SK-N-SH treated with all-trans-retinoic acid at 6 μM for 48 hours (cell line): ENCODE results near the gene UBB.

Experiments used
- ARNTL ChIP-seq: fragments of 450-650 bp; formaldehyde crosslinking; IDR thresholded peaks from 2 replicates; pipeline ENCODE4 v1.5.0; 2020; ENCODE audit warnings: low read depth, mild to moderate bottlenecking, moderate library complexity, borderline replicate concordance
- CREB5 ChIP-seq: fragments of 250-450 bp; sonication (Bioruptor Pico); IDR thresholded peaks from 2 replicates; pipeline ENCODE4 v1.5.1; 2020; ENCODE audit warnings: low read depth, mild to moderate bottlenecking, moderate library complexity
- CSDC2 ChIP-seq: fragments of 250-450 bp; sonication (Bioruptor Pico); IDR thresholded peaks from 2 replicates; pipeline ENCODE4 v1.5.0; 2020; ENCODE audit warnings: mild to moderate bottlenecking, moderate library complexity
- GLIS3 ChIP-seq: fragments of 250-450 bp; sonication (Bioruptor Pico); IDR thresholded peaks from 2 replicates; pipeline ENCODE4 v1.5.0; 2020; ENCODE audit warnings: mild to moderate bottlenecking, moderate library complexity
- PATZ1 ChIP-seq: fragments of 250-450 bp; sonication (Bioruptor Pico); IDR thresholded peaks from 2 replicates; pipeline ENCODE4 v1.8.0; 2020; ENCODE audit warnings: mild to moderate bottlenecking, moderate library complexity, borderline replicate concordance
- PPARA ChIP-seq: fragments of 250-450 bp; sonication (Bioruptor Pico); IDR thresholded peaks from 2 replicates; pipeline ENCODE4 v1.5.0; 2020; ENCODE audit warnings: mild to moderate bottlenecking, borderline replicate concordance
- SNAI2 ChIP-seq: fragments of 250-450 bp; sonication (Bioruptor Pico); IDR thresholded peaks from 2 replicates; pipeline ENCODE4 v1.5.0; 2020; ENCODE audit warnings: mild to moderate bottlenecking, moderate library complexity
- TCF4 ChIP-seq: fragments of 250-450 bp; sonication (Bioruptor Pico); IDR thresholded peaks from 2 replicates; pipeline ENCODE4 v1.8.0; 2021; ENCODE audit warnings: mild to moderate bottlenecking, moderate library complexity, borderline replicate concordance
- TSHZ2 ChIP-seq: fragments of 250-450 bp; sonication (Bioruptor Pico); IDR thresholded peaks from 2 replicates; pipeline ENCODE4 v1.5.0; 2020; ENCODE audit warnings: mild to moderate bottlenecking, moderate library complexity
- ZFP3 ChIP-seq: fragments of 250-450 bp; sonication (Bioruptor Pico); IDR thresholded peaks from 2 replicates; pipeline ENCODE4 v1.5.0; 2020; ENCODE audit warnings: mild to moderate bottlenecking, moderate library complexity
- ZNF565 ChIP-seq: fragments of 450-650 bp; formaldehyde crosslinking; conservative IDR thresholded peaks from 2 replicates; pipeline ENCODE4 v1.5.0; 2020; ENCODE audit warnings: low read depth, mild to moderate bottlenecking, moderate library complexity
- ZNF70 ChIP-seq: fragments of 450-650 bp; formaldehyde crosslinking; IDR thresholded peaks from 2 replicates; pipeline ENCODE4 v1.5.0; 2020; ENCODE audit warnings: mild to moderate bottlenecking, moderate library complexity
- TF ChIP-seq, protein P1 (sequence below): fragments of 250-450 bp; sonication (Bioruptor Pico); IDR thresholded peaks from 2 replicates; pipeline ENCODE4 v1.8.0; 2021; ENCODE audit warnings: low read depth, mild to moderate bottlenecking, moderate library complexity, borderline replicate concordance

DNA sequence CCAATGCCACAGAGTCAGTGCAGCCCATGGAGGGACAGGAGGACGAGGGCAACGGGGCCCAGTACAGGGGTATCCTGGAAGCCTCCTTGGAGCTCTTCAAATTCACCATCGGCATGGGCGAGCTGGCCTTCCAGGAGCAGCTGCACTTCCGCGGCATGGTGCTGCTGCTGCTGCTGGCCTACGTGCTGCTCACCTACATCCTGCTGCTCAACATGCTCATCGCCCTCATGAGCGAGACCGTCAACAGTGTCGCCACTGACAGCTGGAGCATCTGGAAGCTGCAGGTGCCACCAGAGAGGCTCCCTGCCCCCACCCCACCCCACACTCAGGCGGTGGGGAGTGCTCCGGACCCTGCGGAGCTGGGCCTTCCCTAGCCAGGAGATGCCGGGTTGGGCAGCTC lies 51.1 kb downstream of the UBB start:
- TF ChIP-seq TCF4 (CRISPR knock-in tag) = no peak
- TF ChIP-seq SNAI2 (CRISPR knock-in tag) = no peak
- TF ChIP-seq ZFP3 (CRISPR knock-in tag) = no peak
- TF ChIP-seq CREB5 (CRISPR knock-in tag) = no peak
- no peak for TF ChIP-seq TSHZ2
- TF ChIP-seq PPARA = no peak
- TF ChIP-seq ZNF70 (CRISPR knock-in tag) = no peak
- TF ChIP-seq GLIS3 (CRISPR knock-in tag) = no peak
- no peak for TF ChIP-seq ZNF565
- TF ChIP-seq, protein P1, sequence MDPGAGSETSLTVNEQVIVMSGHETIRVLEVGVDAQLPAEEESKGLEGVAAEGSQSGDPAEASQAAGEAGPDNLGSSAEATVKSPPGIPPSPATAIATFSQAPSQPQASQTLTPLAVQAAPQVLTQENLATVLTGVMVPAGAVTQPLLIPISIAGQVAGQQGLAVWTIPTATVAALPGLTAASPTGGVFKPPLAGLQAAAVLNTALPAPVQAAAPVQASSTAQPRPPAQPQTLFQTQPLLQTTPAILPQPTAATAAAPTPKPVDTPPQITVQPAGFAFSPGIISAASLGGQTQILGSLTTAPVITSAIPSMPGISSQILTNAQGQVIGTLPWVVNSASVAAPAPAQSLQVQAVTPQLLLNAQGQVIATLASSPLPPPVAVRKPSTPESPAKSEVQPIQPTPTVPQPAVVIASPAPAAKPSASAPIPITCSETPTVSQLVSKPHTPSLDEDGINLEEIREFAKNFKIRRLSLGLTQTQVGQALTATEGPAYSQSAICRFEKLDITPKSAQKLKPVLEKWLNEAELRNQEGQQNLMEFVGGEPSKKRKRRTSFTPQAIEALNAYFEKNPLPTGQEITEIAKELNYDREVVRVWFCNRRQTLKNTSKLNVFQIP (CRISPR knock-in tag) = no peak
- TF ChIP-seq ARNTL (CRISPR knock-in tag) = no peak
- no peak for TF ChIP-seq CSDC2 (CRISPR knock-in tag)
- no peak for TF ChIP-seq PATZ1 (CRISPR knock-in tag)
